Measurements from ENCODE around the gene PLLP.

PLLP gene

GRCh38 chr16:57213462-57213861, 71.0 kb downstream of the PLLP start:
- no peak for TF ChIP-seq FOXP2 (optimal IDR thresholded peaks at IDR 0.05; ENCODE audit: borderline replicate concordance, extremely low read depth, extremely low read length, insufficient read depth)
- TF ChIP-seq POLR2AphosphoS5 (IDR thresholded peaks at IDR 0.05; ENCODE audit: low read depth, low read length), result no peak
- TF ChIP-seq SIN3A (IDR thresholded peaks at IDR 0.05; ENCODE audit: borderline replicate concordance, insufficient read depth, low read length), result no peak
- no peak for TF ChIP-seq TAF1 (IDR thresholded peaks at IDR 0.05; ENCODE audit: borderline replicate concordance, insufficient read depth, low read length)
- no peak for TF ChIP-seq REST (IDR thresholded peaks at IDR 0.05; ENCODE audit: insufficient read depth in 1 of 2, low read depth in 2 of 2, low read length in 2 of 2)

GRCh38 chr16:57209780-57210179, 74.7 kb downstream of the PLLP start:
- TF ChIP-seq FOXP2 (optimal IDR thresholded peaks at IDR 0.05; ENCODE audit: borderline replicate concordance, extremely low read depth, extremely low read length, insufficient read depth), result no peak
- TF ChIP-seq POLR2AphosphoS5 (IDR thresholded peaks at IDR 0.05; ENCODE audit: low read depth, low read length), result no peak
- no peak for TF ChIP-seq REST (IDR thresholded peaks at IDR 0.05; ENCODE audit: insufficient read depth in 1 of 2, low read depth in 2 of 2, low read length in 2 of 2)
- TF ChIP-seq SIN3A (IDR thresholded peaks at IDR 0.05; ENCODE audit: borderline replicate concordance, insufficient read depth, low read length), result no peak
- TF ChIP-seq TAF1 (IDR thresholded peaks at IDR 0.05; ENCODE audit: borderline replicate concordance, insufficient read depth, low read length), result no peak

- TF ChIP-seq REST (IDR thresholded peaks at IDR 0.05; ENCODE audit: insufficient read depth in 1 of 2, low read depth in 2 of 2, low read length in 2 of 2) (no peak), TAF1 (IDR thresholded peaks at IDR 0.05; ENCODE audit: borderline replicate concordance, insufficient read depth, low read length) (no peak), FOXP2 (optimal IDR thresholded peaks at IDR 0.05; ENCODE audit: borderline replicate concordance, extremely low read depth, extremely low read length, insufficient read depth) (no peak), POLR2AphosphoS5 (IDR thresholded peaks at IDR 0.05; ENCODE audit: low read depth, low read length) (no peak), SIN3A (IDR thresholded peaks at IDR 0.05; ENCODE audit: borderline replicate concordance, insufficient read depth, low read length) (no peak)
Observed at GRCh38 chr16:57208926-57209325, 75.5 kb downstream of the PLLP start.

Data from PFSK-1 (cell line).